Parathyroid adenoma (tissue), 2 donors: ENCODE measurements around the gene RNU7-1.

Experiments used
- H2AFZ ChIP-seq: fragments of 300-600 bp; sonication (generic); one replicate; pipeline ENCODE4 v1.7.0; 2017; ENCODE audit warnings: antibody characterized with exemption, mild to moderate bottlenecking
- H3K27ac ChIP-seq: fragments of 300-600 bp; sonication (generic); one replicate; pipeline ENCODE4 v1.7.0; 2017
- H3K27me3 ChIP-seq: fragments of 300-600 bp; sonication (generic); one replicate; pipeline ENCODE4 v1.7.0; 2017; ENCODE audit warnings: low read length; ENCODE audit not compliant: control insufficient read depth, insufficient read depth
- H3K36me3 ChIP-seq: fragments of 300-600 bp; sonication (generic); one replicate; pipeline ENCODE4 v1.7.0; 2017; ENCODE audit warnings: low read length; ENCODE audit not compliant: control insufficient read depth, insufficient read depth
- H3K4me1 ChIP-seq: fragments of 300-600 bp; sonication (generic); one replicate; pipeline ENCODE4 v1.7.0; 2017; ENCODE audit warnings: control low read depth
- H3K4me2 ChIP-seq: fragments of 300-600 bp; sonication (generic); one replicate; pipeline ENCODE4 v1.7.0; 2017; ENCODE audit warnings: low read length
- H3K4me3 ChIP-seq: fragments of 300-600 bp; sonication (generic); one replicate; pipeline ENCODE4 v1.7.0; 2017; ENCODE audit warnings: low read depth, low read length
- H3K79me2 ChIP-seq: fragments of 300-600 bp; sonication (generic); one replicate; pipeline ENCODE4 v1.7.0; 2017; ENCODE audit warnings: control low read depth
- H3K9ac ChIP-seq: fragments of 300-600 bp; sonication (generic); one replicate; pipeline ENCODE4 v1.7.0; 2017; ENCODE audit warnings: mild to moderate bottlenecking
- H3K9me3 ChIP-seq: fragments of 300-600 bp; sonication (generic); one replicate; pipeline ENCODE4 v1.7.0; 2017; ENCODE audit warnings: low read length; ENCODE audit not compliant: control insufficient read depth
- CTCF ChIP-seq: fragments of 300-600 bp; sonication (generic); IDR thresholded peaks from one replicate; pipeline ENCODE4 v1.7.0; 2017; ENCODE audit warnings: antibody characterized with exemption, mild to moderate bottlenecking
- donor health status: primary hyperparathyroidism.

Gene RNU7-1

GRCh38 chr12:6948873-6949594 is 5.4 kb downstream of the RNU7-1 start:
- H3K79me2 ChIP-seq = no peaks in the 10 kb centered on the region
- H3K36me3 ChIP-seq = no peaks in the 10 kb centered on the region
- H3K27ac ChIP-seq = no peak overlapping the region
- H3K4me2 ChIP-seq = no peak overlapping the region
- no peak overlapping the region for H3K9ac ChIP-seq
- no peak for TF ChIP-seq CTCF
- H3K4me3 ChIP-seq = no peak overlapping the region
- peaks cover 17% of the 10 kb centered on the region for H3K4me1 ChIP-seq
- no peaks in the 10 kb centered on the region for H3K9me3 ChIP-seq
- H3K27me3 ChIP-seq = no peaks in the 10 kb centered on the region
- no peak overlapping the region for H2AFZ ChIP-seq

- no peak overlapping the region for H3K4me3 ChIP-seq
- no peaks in the 10 kb centered on the region for H3K36me3 ChIP-seq
- H3K4me1 ChIP-seq = peaks cover 9% of the 10 kb centered on the region
- no peak overlapping the region for H2AFZ ChIP-seq
- no peaks in the 10 kb centered on the region for H3K9me3 ChIP-seq
- H3K27me3 ChIP-seq = no peaks in the 10 kb centered on the region
- H3K9ac ChIP-seq = no peak overlapping the region
- H3K4me2 ChIP-seq = no peak overlapping the region
- TF ChIP-seq CTCF = no peak
- H3K27ac ChIP-seq = no peak overlapping the region
- no peaks in the 10 kb centered on the region for H3K79me2 ChIP-seq
Measured at GRCh38 chr12:6950401-6950801, 6.8 kb downstream of the RNU7-1 start.

- H2AFZ ChIP-seq = no peak within 1 kb of the TSS
- H3K27me3 ChIP-seq = no peaks in the 10 kb centered on the region
- TF ChIP-seq CTCF = no peak
- H3K9me3 ChIP-seq = no peaks in the 10 kb centered on the region
- H3K4me2 ChIP-seq = no peak within 1 kb of the TSS
- H3K27ac ChIP-seq = no peak within 1 kb of the TSS
- H3K79me2 ChIP-seq = no peaks in the 10 kb centered on the region
- no peak within 1 kb of the TSS for H3K4me3 ChIP-seq
- no peak within 1 kb of the TSS for H3K9ac ChIP-seq
- peaks cover 7% of the 10 kb centered on the region for H3K4me1 ChIP-seq
- H3K36me3 ChIP-seq = no peaks in the 10 kb centered on the region
Measured at GRCh38 chr12:6950811-6951540, 7.4 kb downstream of the RNU7-1 start, which contains the start of gene PTPN6. Gene PTPN6, plus strand, starts transcription at chr12:6951356. Its CDS starts 157 bp downstream, at chr12:6951513.

GRCh38 chr12:6951551-6952120 is 8.0 kb downstream of the RNU7-1 start:
- Histone ChIP-seq H3K9ac (no peak overlapping the region), H3K4me3 (no peak overlapping the region), H3K27ac (no peak overlapping the region), H3K9me3 (no peaks in the 10 kb centered on the region), H3K27me3 (no peaks in the 10 kb centered on the region), H3K36me3 (no peaks in the 10 kb centered on the region), H3K4me2 (no peak overlapping the region), H3K79me2 (no peaks in the 10 kb centered on the region), H2AFZ (no peak overlapping the region), H3K4me1 (peaks cover 11% of the 10 kb centered on the region)
- no peak for TF ChIP-seq CTCF
